ENCODE measurements around the gene CNOT1. TPM values are rescaled to one million over a fixed set of nuclear protein-coding genes. Genes with fewer than 3 reads are reported as not detected.

The CNOT1 gene
- total RNA-seq, 4 donors from 2014 or later, result 122 to 257 (median 178) TPM

- peaks cover 0 to 85% (median 38%) of the 10 kb centered on the region in 4 donors for H3K36me3 ChIP-seq
- in situ Hi-C loops (cut with MboI; ENCODE audit: low pct_ligation_motif_present in 1 of 4, low pct_unique_long_range_greater_than_20kb in 1 of 4, low sequenced_read_pairs in 3 of 4), result no loop called here
These were observed 44.7 kb downstream of the CNOT1 start for GRCh38 chr16:58584831-58585505.

GRCh38 chr16:58582971-58583765, 46.5 kb downstream of the CNOT1 start:
- no peak for DNase-seq
- intact Hi-C loops (cut with DNase I; ENCODE audit: low total_unique reads) (no loop called here), in situ Hi-C loops (cut with MboI; ENCODE audit: low pct_ligation_motif_present in 1 of 4, low pct_unique_long_range_greater_than_20kb in 1 of 4, low sequenced_read_pairs in 3 of 4) (no loop called here)
- Histone ChIP-seq H3K4me1 (no peaks in the 10 kb centered on the region), H3K27ac (no peak overlapping the region), H3K27me3 (no peaks in the 10 kb centered on the region), H3K36me3 (peaks cover 0 to 89% (median 41%) of the 10 kb centered on the region in 4 donors), H3K4me3 (no peak overlapping the region), H3K9me3 (no peaks in the 10 kb centered on the region)
- 87 to 91% methylated on average over 6 to 8 of the region's 8 CpGs for WGBS, 2 donors (ENCODE audit: low coverage in 1 of 2)
- TF ChIP-seq EP300 (IDR thresholded peaks at IDR 0.05; ENCODE audit: low read depth), result no peak
- no peak for TF ChIP-seq POLR2AphosphoS5 (IDR thresholded peaks at IDR 0.05)

More at GRCh38 chr16:58584831-58585505, 44.7 kb downstream of the CNOT1 start:
- intact Hi-C loops (cut with DNase I; ENCODE audit: low total_unique reads), result no loop called here
- TF ChIP-seq, protein P1, sequence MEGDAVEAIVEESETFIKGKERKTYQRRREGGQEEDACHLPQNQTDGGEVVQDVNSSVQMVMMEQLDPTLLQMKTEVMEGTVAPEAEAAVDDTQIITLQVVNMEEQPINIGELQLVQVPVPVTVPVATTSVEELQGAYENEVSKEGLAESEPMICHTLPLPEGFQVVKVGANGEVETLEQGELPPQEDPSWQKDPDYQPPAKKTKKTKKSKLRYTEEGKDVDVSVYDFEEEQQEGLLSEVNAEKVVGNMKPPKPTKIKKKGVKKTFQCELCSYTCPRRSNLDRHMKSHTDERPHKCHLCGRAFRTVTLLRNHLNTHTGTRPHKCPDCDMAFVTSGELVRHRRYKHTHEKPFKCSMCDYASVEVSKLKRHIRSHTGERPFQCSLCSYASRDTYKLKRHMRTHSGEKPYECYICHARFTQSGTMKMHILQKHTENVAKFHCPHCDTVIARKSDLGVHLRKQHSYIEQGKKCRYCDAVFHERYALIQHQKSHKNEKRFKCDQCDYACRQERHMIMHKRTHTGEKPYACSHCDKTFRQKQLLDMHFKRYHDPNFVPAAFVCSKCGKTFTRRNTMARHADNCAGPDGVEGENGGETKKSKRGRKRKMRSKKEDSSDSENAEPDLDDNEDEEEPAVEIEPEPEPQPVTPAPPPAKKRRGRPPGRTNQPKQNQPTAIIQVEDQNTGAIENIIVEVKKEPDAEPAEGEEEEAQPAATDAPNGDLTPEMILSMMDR (IDR thresholded peaks at IDR 0.05), result no peak
- no peak for TF ChIP-seq EP300 (IDR thresholded peaks at IDR 0.05; ENCODE audit: low read depth)
- no peak for TF ChIP-seq POLR2A (IDR thresholded peaks at IDR 0.05)
- no peak for TF ChIP-seq POLR2AphosphoS5 (IDR thresholded peaks at IDR 0.05)
- no peaks in the 10 kb centered on the region for H3K4me1 ChIP-seq
- WGBS, 2 donors (ENCODE audit: low coverage in 1 of 2), result 87 to 88% methylated on average over 8 of the region's 8 CpGs
- no peak for DNase-seq
- no peak overlapping the region for H3K4me3 ChIP-seq
- H3K27ac ChIP-seq, result no peak overlapping the region
- no peaks in the 10 kb centered on the region for H3K9me3 ChIP-seq
- no peaks in the 10 kb centered on the region for H3K27me3 ChIP-seq

DNA sequence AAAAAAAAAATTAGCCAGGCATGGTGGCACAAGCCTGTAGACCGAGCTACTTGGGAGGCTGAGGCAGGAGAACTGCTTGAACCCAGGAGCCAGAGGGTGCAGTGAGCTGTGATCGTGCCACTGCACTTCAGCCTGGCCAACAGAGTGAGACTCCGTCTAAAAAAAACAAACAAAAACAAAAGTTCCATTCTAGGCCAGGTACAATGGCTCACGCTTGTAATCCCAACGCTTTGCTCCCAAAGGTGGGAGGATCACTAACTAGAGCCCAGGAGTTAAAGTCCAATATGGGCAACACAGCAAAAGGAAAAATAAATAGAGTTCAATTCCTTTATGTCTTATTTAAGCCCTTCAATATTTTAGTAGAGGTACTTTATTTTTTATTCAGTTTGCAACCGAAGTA, 47.5 kb downstream of the CNOT1 start:
- no peak for DNase-seq
- peaks cover 0 to 90% (median 41%) of the 10 kb centered on the region in 4 donors for H3K36me3 ChIP-seq
- TF ChIP-seq POLR2A (IDR thresholded peaks at IDR 0.05), result no peak
- TF ChIP-seq, protein P1 (IDR thresholded peaks at IDR 0.05), result no peak
- no peak for TF ChIP-seq EP300 (IDR thresholded peaks at IDR 0.05; ENCODE audit: low read depth)
- H3K4me1 ChIP-seq, result no peaks in the 10 kb centered on the region
- no peak overlapping the region for H3K27ac ChIP-seq
- no peak overlapping the region for H3K4me3 ChIP-seq
- intact Hi-C loops (cut with DNase I; ENCODE audit: low total_unique reads), result no loop called here
- H3K9me3 ChIP-seq, result no peaks in the 10 kb centered on the region
- in situ Hi-C loops (cut with MboI; ENCODE audit: low pct_ligation_motif_present in 1 of 4, low pct_unique_long_range_greater_than_20kb in 1 of 4, low sequenced_read_pairs in 3 of 4), result no loop called here
- no peaks in the 10 kb centered on the region for H3K27me3 ChIP-seq
- 87 to 92% methylated on average over 6 of the region's 6 CpGs for WGBS, 2 donors (ENCODE audit: low coverage in 1 of 2)

GRCh38 chr16:58579587-58579986, 50.0 kb downstream of the CNOT1 start:
- Histone ChIP-seq H3K4me3 (no peak overlapping the region), H3K27ac (no peak overlapping the region), H3K27me3 (no peaks in the 10 kb centered on the region), H3K4me1 (no peaks in the 10 kb centered on the region), H3K36me3 (peaks cover 0 to 90% (median 45%) of the 10 kb centered on the region in 4 donors), H3K9me3 (no peaks in the 10 kb centered on the region)
- intact Hi-C loops (cut with DNase I; ENCODE audit: low total_unique reads) (no loop called here), in situ Hi-C loops (cut with MboI; ENCODE audit: low pct_ligation_motif_present in 1 of 4, low pct_unique_long_range_greater_than_20kb in 1 of 4, low sequenced_read_pairs in 3 of 4) (no loop called here)
- DNase-seq, result no peak
- 96 to 100% methylated on average over 6 to 8 of the region's 8 CpGs for WGBS, 2 donors (ENCODE audit: low coverage in 1 of 2)
- TF ChIP-seq EP300 (IDR thresholded peaks at IDR 0.05; ENCODE audit: low read depth) (no peak), POLR2AphosphoS5 (IDR thresholded peaks at IDR 0.05) (no peak), POLR2A (IDR thresholded peaks at IDR 0.05) (no peak)
- TF ChIP-seq, protein P1 (IDR thresholded peaks at IDR 0.05), result no peak

Data from transverse colon (tissue), 4 donors.